GM21526 (cell line): ENCODE results near the gene RAPGEF2.
"Not testable (repeated sequence)": the region's sequence is repeated elsewhere in the genome, so short reads cannot be mapped to it uniquely, and the experiment has no call there.

Experiments used
- ATAC-seq: cut with Tn5 transposase; IDR thresholded peaks from one replicate; pipeline ENCODE4 v1.9.1; 2021; ENCODE audit warnings: moderate library complexity; ENCODE audit not compliant: unreplicated experiment, low FRiP score

RAPGEF2 gene, protein sequence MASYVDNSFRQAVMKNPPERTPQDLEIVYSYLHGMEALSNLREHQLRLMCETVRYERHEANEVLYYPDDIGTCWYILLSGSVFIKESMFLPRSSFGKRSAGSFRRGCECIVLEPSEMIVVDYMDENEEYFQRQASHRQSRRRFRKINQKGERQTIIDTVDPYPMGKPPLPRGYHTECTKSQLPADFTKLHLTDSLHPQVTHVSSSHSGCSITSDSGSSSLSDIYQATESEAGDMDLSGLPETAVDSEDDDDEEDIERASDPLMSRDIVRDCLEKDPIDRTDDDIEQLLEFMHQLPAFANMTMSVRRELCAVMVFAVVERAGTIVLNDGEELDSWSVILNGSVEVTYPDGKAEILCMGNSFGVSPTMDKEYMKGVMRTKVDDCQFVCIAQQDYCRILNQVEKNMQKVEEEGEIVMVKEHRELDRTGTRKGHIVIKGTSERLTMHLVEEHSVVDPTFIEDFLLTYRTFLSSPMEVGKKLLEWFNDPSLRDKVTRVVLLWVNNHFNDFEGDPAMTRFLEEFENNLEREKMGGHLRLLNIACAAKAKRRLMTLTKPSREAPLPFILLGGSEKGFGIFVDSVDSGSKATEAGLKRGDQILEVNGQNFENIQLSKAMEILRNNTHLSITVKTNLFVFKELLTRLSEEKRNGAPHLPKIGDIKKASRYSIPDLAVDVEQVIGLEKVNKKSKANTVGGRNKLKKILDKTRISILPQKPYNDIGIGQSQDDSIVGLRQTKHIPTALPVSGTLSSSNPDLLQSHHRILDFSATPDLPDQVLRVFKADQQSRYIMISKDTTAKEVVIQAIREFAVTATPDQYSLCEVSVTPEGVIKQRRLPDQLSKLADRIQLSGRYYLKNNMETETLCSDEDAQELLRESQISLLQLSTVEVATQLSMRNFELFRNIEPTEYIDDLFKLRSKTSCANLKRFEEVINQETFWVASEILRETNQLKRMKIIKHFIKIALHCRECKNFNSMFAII (N-terminal part only)

GRCh38 chr4:159102622-159103383 lies at the start of gene RAPGEF2:
Gene RAPGEF2 (plus strand): TSS chr4:159103079. CDS start chr4:159104163, 1,084 bp downstream.
- ATAC-seq = peak; percentile 89

GRCh38 chr4:159055833-159056232 lies 47.0 kb upstream of the RAPGEF2 start:
- no peak for ATAC-seq

- no peak for ATAC-seq
Measured at GRCh38 chr4:159060161-159060560, 42.7 kb upstream of the RAPGEF2 start.

- ATAC-seq = no peak
Measured at GRCh38 chr4:159062381-159062780, 40.5 kb upstream of the RAPGEF2 start.

- no peak for ATAC-seq
Measured at GRCh38 chr4:159065513-159066240, 37.2 kb upstream of the RAPGEF2 start.

- not testable (repeated sequence) for ATAC-seq
Measured at GRCh38 chr4:159068139-159068538, 34.7 kb upstream of the RAPGEF2 start.

GRCh38 chr4:159069922-159070321 lies 33.0 kb upstream of the RAPGEF2 start:
- ATAC-seq = no peak

DNA sequence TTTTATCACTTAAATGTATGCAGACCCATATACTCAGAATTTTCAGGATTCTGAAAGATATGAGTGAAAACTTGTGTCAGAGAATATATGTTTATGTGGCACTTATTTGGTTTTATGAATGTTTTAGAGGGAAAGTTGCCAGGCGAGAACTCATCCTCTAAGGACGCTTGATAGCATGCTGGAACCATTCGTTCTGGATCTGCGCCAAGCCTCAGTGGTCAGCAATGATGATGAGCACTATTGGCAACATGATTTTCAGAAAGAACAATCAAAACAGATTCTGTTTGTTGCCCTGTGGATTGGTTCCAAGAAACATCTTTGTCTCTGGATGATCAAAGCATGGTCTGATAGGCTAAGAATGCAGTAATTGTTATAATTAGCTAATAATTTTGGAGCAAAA lies 32.1 kb upstream of the RAPGEF2 start:
- ATAC-seq = no peak

GRCh38 chr4:159071178-159071968 lies 31.5 kb upstream of the RAPGEF2 start:
- ATAC-seq = no peak

DNA sequence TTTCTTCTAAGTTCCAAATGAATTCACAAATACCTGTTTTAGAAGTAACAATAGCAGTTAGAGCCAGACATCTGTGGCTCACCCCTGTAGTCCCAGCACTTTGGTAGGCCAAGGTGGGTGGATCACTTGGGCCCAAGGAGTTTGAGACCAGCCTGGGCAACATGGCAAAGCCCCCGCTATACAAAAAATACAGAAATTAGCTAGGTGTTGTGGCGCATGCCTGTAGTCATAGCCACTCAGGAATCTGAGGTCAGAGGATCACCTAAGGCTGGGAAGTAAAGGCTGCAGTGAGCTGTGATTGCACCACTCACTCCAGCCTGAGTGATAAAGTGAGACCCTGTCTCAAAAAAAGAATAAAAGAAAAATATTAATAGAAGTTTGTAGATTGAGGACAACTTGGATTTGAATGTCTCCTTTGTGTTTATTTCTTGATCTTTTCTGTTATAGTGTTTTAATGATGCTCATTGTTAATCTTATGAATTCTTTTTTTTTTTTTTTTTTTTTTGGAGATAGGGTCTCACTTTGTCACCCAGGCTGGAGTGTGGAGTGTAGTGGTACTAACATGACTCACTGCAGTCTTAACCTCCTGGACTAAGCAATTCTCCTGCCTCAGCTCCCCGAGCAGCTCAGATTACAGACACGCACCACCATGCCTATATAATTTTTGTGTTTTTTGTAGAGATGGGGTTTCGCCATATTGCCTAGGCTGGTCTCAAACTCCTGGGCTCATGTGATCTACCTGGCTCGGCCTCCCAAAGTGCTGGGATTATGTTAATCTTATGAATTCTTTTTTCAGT lies 30.7 kb upstream of the RAPGEF2 start:
- no peak for ATAC-seq

GRCh38 chr4:159075531-159075932 lies 27.3 kb upstream of the RAPGEF2 start:
- no peak for ATAC-seq

- ATAC-seq = peak; percentile 21
Measured at GRCh38 chr4:159077018-159077417, 25.9 kb upstream of the RAPGEF2 start.

DNA sequence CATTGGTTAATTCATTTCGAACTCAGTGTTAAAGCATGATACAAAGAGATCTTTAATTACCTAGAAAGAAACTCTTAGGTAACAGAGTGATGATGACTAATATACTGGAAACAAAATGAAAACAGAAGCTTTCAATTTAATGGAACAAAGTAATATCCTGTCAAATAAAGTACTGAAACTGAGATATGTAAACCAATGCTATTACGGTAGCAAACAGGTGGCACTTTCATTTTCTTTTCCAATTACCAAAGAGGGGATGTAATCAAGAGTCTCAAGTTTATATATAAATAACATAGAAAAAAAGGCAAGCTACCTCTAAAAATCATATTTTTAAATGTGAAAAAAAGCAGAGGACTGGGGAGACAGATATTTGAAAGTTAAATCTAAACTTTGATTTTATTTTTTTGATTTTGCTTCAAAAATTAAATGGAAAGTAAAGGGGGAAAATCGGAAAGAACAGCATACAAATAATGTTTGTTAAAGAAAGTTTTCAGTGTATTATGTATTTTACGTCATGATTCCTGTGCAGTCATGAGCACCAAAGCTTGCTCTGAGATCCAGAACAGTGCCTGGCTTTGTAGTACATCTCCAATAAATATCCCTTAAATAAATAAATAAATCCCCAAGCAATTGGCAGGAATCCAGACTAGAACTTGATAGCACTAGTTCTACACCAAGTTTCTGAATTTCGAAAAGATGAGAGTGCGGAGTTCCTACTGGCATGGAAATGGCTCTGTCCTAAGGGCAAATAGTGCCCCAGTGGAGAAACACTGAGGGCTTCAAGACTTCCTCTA lies 25.0 kb upstream of the RAPGEF2 start:
- ATAC-seq = peak; percentile 95

DNA sequence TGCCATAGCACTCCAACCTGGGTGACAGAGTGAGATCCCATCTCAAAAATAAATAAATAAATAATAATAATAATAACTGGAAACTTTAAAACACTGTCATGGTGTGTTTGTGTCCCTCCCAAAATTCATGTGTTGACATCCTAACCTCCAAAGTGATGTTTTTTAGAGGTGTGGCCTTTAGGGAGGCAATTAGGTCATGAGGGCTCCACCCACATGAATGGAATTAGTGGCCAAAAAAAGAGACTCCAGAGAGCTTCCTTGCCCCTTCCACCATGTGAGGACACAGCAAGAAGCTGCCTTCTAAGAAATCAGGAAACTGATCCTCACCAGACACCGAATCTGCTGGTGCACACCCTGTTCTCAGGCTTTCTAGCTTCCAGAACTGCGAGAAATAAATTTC lies 23.8 kb upstream of the RAPGEF2 start:
- ATAC-seq = no peak

DNA sequence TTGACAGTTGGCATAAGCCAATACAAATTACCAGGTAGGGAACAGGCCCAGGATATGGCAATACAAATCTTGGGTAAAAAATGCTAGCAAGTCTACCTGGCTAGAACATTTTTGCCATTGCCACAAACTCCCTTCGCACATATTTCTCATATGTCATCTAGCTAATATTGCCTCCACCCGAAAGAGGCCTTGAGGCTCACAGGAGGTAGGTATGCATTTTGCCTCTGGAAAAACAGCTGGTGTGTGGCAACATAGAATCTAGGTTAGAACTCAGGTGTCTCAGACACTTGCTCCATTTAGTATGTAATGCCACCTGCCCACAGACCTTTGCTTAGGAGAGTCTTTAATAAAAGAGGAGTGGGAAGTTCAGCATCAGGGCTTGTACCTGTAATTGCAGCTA lies 16.3 kb upstream of the RAPGEF2 start:
- ATAC-seq = no peak

- no peak for ATAC-seq
Measured at GRCh38 chr4:159090255-159090654, 12.6 kb upstream of the RAPGEF2 start.

DNA sequence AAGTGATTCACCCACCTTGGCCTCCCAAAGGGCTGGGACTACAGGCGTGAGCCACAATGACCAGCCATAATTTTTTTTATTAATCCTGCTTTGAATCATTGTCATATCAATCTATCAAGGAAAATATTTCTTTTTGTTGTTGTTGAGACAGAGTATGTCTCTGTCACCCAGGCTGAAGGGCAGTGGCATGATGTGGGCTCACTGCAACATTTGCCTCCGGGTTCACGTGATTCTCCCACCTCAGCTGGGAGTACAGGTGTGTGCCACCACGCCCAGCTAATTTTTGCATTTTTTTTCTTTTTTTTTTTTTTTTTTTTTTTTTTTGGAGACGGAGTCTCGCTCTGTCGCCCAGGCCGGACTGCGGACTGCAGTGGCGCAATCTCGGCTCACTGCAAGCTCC lies 8.7 kb upstream of the RAPGEF2 start:
- not testable (repeated sequence) for ATAC-seq

- no peak for ATAC-seq
Measured at GRCh38 chr4:159096434-159096833, 6.4 kb upstream of the RAPGEF2 start.
